HT1080 (cell line): ENCODE measurements around the gene TTC39B. TPM values are rescaled to one million over a fixed set of nuclear protein-coding genes. Genes with fewer than 3 reads are reported as not detected.
"Not testable (repeated sequence)": the region's sequence is repeated elsewhere in the genome, so short reads cannot be mapped to it uniquely, and the experiment has no call there.

Experiments used
- DNase-seq: peaks from one replicate; pipeline ENCODE4 v3.0.0-alpha.2; 2015; ENCODE audit warnings: low read depth
- polyA plus RNA-seq, 2 experiments: library from polyadenylated mRNA; depleted of rRNA; stranded (reverse); fragments of >200 nt; gene quantifications; 2 replicates each; pipeline ENCODE4 v1.2.3, GENCODE V29; 2015
- total RNA-seq: library from RNA; depleted of rRNA; stranded (reverse); fragments of >200 nt; shearing (Covaris generic); gene quantifications from 2 replicates; pipeline ENCODE4 v1.2.3, GENCODE V29; 2014; rRNA removed

The TTC39B gene
- 1.6 and 3.3 TPM in 2 replicates for total RNA-seq
- polyA plus RNA-seq (2015; cell fraction: cytosol; rRNA removed): 2.0 and 2.6 TPM in 2 replicates
- polyA plus RNA-seq (2015; cell fraction: nucleus; rRNA removed): 3.7 and 4.3 TPM in 2 replicates

GRCh38 chr9:15306757-15307522 is at the start of gene TTC39B:
TSS of gene TTC39B (minus strand) at chr9:15307216. CDS start at chr9:15307125, 91 bp downstream.
- peak; percentile 92 for DNase-seq

GRCh38 chr9:15355669-15356068 is 48.7 kb upstream of the TTC39B start:
- no peak for DNase-seq

- no peak for DNase-seq
Observed at GRCh38 chr9:15354713-15355112, 47.7 kb upstream of the TTC39B start.

- no peak for DNase-seq
Observed at GRCh38 chr9:15353892-15354291, 46.9 kb upstream of the TTC39B start.

- DNase-seq: no peak
Observed at GRCh38 chr9:15352306-15352705, 45.3 kb upstream of the TTC39B start.

- peak; percentile 58 for DNase-seq
Observed at GRCh38 chr9:15349892-15350761, 43.1 kb upstream of the TTC39B start.

GRCh38 chr9:15346837-15347236 is 39.8 kb upstream of the TTC39B start:
- DNase-seq: no peak

- DNase-seq: no peak
Observed at GRCh38 chr9:15344191-15344590, 37.2 kb upstream of the TTC39B start.

- no peak for DNase-seq
Observed at GRCh38 chr9:15333376-15333881, 26.4 kb upstream of the TTC39B start.

GRCh38 chr9:15332939-15333338 is 25.9 kb upstream of the TTC39B start:
- DNase-seq: no peak

- no peak for DNase-seq
Observed at GRCh38 chr9:15329539-15330109, 22.6 kb upstream of the TTC39B start.

- no peak for DNase-seq
Observed at GRCh38 chr9:15328946-15329345, 21.9 kb upstream of the TTC39B start.

GRCh38 chr9:15322695-15323094 is 15.7 kb upstream of the TTC39B start:
- DNase-seq: not testable (repeated sequence)

- DNase-seq: not testable (repeated sequence)
Observed at GRCh38 chr9:15319661-15320060, 12.6 kb upstream of the TTC39B start.

- DNase-seq: peak; percentile 52
Observed at GRCh38 chr9:15317836-15318235, 10.8 kb upstream of the TTC39B start.

- no peak for DNase-seq
Observed at GRCh38 chr9:15311607-15312006, 4.6 kb upstream of the TTC39B start.

GRCh38 chr9:15310107-15310850 is 3.3 kb upstream of the TTC39B start:
- DNase-seq: no peak

GRCh38 chr9:15308511-15308910 is 1.5 kb upstream of the TTC39B start:
- DNase-seq: peak; percentile 33

GRCh38 chr9:15307523-15307841 is 466 bp upstream of the TTC39B start:
- DNase-seq: no peak

- DNase-seq: peak; percentile 13
Observed at GRCh38 chr9:15306068-15306756, 804 bp downstream of the TTC39B start.
